Stomach (tissue), 4 donors: ENCODE measurements around the gene LAMB4.

Experiments
- CTCF ChIP-seq, 7 experiments: fragments of 450-650 bp in 4 of 7; fragments of 200-600 bp in 3 of 7; sonication (generic) in 3 of 7; IDR thresholded peaks; one replicate each; pipeline ENCODE4 v1.5.1; 2016 to 2019; ENCODE audit warnings: antibody characterized with exemption in 7 of 7, control low read depth in 2 of 7, mild to moderate bottlenecking in 1 of 7
- EP300 ChIP-seq: sonication (generic); formaldehyde crosslinking; IDR thresholded peaks from one replicate; pipeline ENCODE4 v1.6.1; 2017; ENCODE audit warnings: antibody characterized with exemption
- POLR2A ChIP-seq, 4 donors: fragments of 450-650 bp; IDR thresholded peaks; one replicate each; pipeline ENCODE4 v1.6.1; 2016; ENCODE audit warnings: antibody characterized with exemption in 4 of 4, control low read depth in 2 of 4, mild to moderate bottlenecking in 1 of 4, moderate library complexity in 1 of 4
- POLR2AphosphoS5 ChIP-seq, 3 donors: sonication (generic); formaldehyde crosslinking; IDR thresholded peaks; one replicate each; pipeline ENCODE4 v1.6.1; 2016; ENCODE audit warnings: antibody characterized with exemption in 3 of 3

GRCh38 chr7:108134486-108134885 lies 4.3 kb upstream of the LAMB4 start:
- TF ChIP-seq CTCF (IDR thresholded peaks at IDR 0.05) (no peak), EP300 (no peak), POLR2A (IDR thresholded peaks at IDR 0.05) (no peak), POLR2AphosphoS5 (IDR thresholded peaks at IDR 0.05) (no peak)
